OCI-LY7 (cell line): ENCODE measurements around the gene SHH. TPM values are rescaled to one million over a fixed set of nuclear protein-coding genes. Genes with fewer than 3 reads are reported as not detected.

Experiments
- BruUV-seq: library from RNA; stranded (reverse); fragments of 400-500 nt; replicated peaks from 2 replicates; lab custom pipeline; 2021; lab: Mats Ljungman, UMichigan
- CTCF ChIA-PET: fragments of 300-600 bp; sonication (Branson Sonifier 250); formaldehyde crosslinking; loops from one replicate; lab custom pipeline; 2022; ENCODE audit warnings: antibody characterized with exemption; ENCODE audit not compliant: unreplicated experiment; lab: Charles Lee
- POLR2A ChIA-PET: fragments of 300-600 bp; sonication (Branson Sonifier 250); formaldehyde crosslinking; loops from one replicate; lab custom pipeline; 2022; ENCODE audit warnings: antibody characterized with exemption; lab: Charles Lee
- DNase-seq: peaks from one replicate; pipeline ENCODE4 v3.0.0-alpha.2; 2015; ENCODE audit warnings: low spot score
- H2AFZ ChIP-seq: fragments of 200-600 bp; sonication (generic), shearing (Covaris generic); 2 replicates; pipeline ENCODE4 v1.6.1; 2014; ENCODE audit warnings: mild to moderate bottlenecking, antibody characterized with exemption, low read length, moderate library complexity
- H3K27ac ChIP-seq: fragments of 200-600 bp; sonication (generic); 2 replicates; pipeline ENCODE4 v1.5.1; 2014; ENCODE audit warnings: mixed run types, low read depth, mild to moderate bottlenecking, moderate library complexity, low read length, inconsistent platforms; ENCODE audit not compliant: poor library complexity, severe bottlenecking
- H3K36me3 ChIP-seq: fragments of 200-600 bp; sonication (generic); 2 replicates; pipeline ENCODE4 v1.6.1; 2014; ENCODE audit warnings: mild to moderate bottlenecking, antibody characterized with exemption, low read length, moderate library complexity, mixed read lengths; ENCODE audit not compliant: insufficient read depth
- H3K4me1 ChIP-seq: fragments of 200-600 bp; sonication (generic); 2 replicates; pipeline ENCODE4 v1.5.1; 2014; ENCODE audit warnings: mild to moderate bottlenecking, low read length; ENCODE audit not compliant: insufficient read depth, poor library complexity, severe bottlenecking
- H3K4me2 ChIP-seq: fragments of 200-600 bp; sonication (generic); 2 replicates; pipeline ENCODE4 v1.6.1; 2014; ENCODE audit warnings: mild to moderate bottlenecking, low read length
- H3K4me3 ChIP-seq: fragments of 200-600 bp; sonication (generic); 2 replicates; pipeline ENCODE4 v1.5.1; 2014; ENCODE audit warnings: mild to moderate bottlenecking, low read depth, low read length; ENCODE audit not compliant: poor library complexity, severe bottlenecking
- H3K79me2 ChIP-seq: fragments of 200-600 bp; sonication (generic); 2 replicates; pipeline ENCODE4 v1.6.1; 2016; ENCODE audit warnings: low read depth, mild to moderate bottlenecking, low read length, moderate library complexity, mixed read lengths; ENCODE audit not compliant: insufficient read depth
- H3K9me2 ChIP-seq: fragments of 200-600 bp; sonication (generic); 2 replicates; pipeline ENCODE4 v1.6.1; 2016; ENCODE audit warnings: mild to moderate bottlenecking, low read length, mixed read lengths; ENCODE audit not compliant: insufficient read depth
- H3K9me3 ChIP-seq: fragments of 200-600 bp; sonication (generic); 2 replicates; pipeline ENCODE4 v1.6.1; 2014; ENCODE audit warnings: mild to moderate bottlenecking, mixed run types, low read length, mixed read lengths
- H4K20me1 ChIP-seq: fragments of 200-600 bp; sonication (generic); 2 replicates; pipeline ENCODE4 v1.6.1; 2014; ENCODE audit warnings: mild to moderate bottlenecking, antibody characterized with exemption, low read length, moderate library complexity, mixed read lengths; ENCODE audit not compliant: insufficient read depth
- EZH2phosphoT487 ChIP-seq: fragments of 200-600 bp; sonication (generic); IDR thresholded peaks from 2 replicates; pipeline ENCODE4 v1.6.1; 2018; ENCODE audit warnings: low read depth, borderline replicate concordance, mild to moderate bottlenecking, mixed run types, antibody characterized with exemption, low read length, moderate library complexity, mixed read lengths
- intact Hi-C: fragments of 100-400 bp; cut with micrococcal nuclease; formaldehyde crosslinking; loops from one replicate; pipeline ENCODE4 v1.10.0; 2022; ENCODE audit not compliant: unreplicated experiment
- total RNA-seq, 2 experiments: library from RNA; depleted of rRNA in 1 of 2; stranded (reverse); fragments of >200 nt in 1 of 2; shearing (Covaris generic) in 1 of 2; gene quantifications; 2 replicates each; pipeline ENCODE4 v1.2.3, GENCODE V29; 2014 to 2022
- TF ChIP-seq, protein P1 (sequence below): fragments of 200-600 bp; sonication (generic); conservative IDR thresholded peaks from 2 replicates; pipeline ENCODE4 v1.5.1; 2014; ENCODE audit warnings: mild to moderate bottlenecking, antibody characterized with exemption, low read length, moderate library complexity, mixed read lengths

The SHH gene
- total RNA-seq, 2 experiments from 2014 or later, result not detected

DNA sequence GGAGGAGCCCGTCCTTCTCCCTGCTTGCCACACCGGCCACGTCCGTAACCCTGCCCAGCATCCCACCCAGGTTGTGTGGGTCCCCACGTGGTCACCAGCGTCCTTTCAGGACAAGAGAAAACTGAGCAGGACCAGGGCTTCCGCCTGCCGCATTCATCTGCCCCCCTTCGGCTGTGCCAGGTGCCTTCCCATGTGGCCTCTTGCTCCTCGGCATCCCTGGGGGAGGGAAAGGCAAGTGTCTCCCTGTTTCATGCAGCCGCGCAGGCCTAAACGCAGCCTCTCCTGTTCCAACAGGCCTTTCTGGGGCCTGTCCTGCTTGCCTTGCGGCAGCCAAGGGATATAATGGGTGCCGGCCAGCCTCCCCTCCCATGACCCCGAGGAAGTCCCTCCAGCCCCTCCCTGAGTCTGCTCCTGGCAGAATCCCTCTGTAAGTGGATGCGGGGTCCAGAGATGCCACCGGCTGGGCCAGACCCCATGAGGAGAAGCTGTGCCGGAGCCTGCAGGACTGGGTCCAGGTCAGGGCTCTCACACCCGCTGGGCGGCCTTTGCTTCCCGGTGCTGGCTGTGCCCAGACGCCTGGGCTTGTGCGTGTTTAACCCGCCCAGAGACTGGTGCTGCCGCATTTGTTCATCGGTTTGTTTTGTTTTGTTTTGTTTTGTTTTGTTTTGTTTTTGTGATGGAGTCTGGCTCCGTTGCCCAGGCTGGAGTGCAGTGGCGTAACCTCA lies 23.1 kb downstream of the SHH start:
- Histone ChIP-seq H3K4me1 (no peaks in the 10 kb centered on the region), H3K79me2 (no peaks in the 10 kb centered on the region), H3K27ac (no peak overlapping the region), H2AFZ (no peak overlapping the region), H3K4me3 (no peak overlapping the region), H3K9me2 (no peaks in the 10 kb centered on the region), H3K36me3 (0 out of 2 replicates have a peak, but pooled peaks cover 5% of the 10 kb centered on the region), H3K4me2 (no peak overlapping the region), H3K9me3 (no peaks in the 10 kb centered on the region), H4K20me1 (no peaks in the 10 kb centered on the region)
- no peak for DNase-seq
- no TSS peak for BruUV-seq
- ChIA-PET POLR2A (no interaction called here), CTCF (no interaction called here)
- TF ChIP-seq, protein P1, sequence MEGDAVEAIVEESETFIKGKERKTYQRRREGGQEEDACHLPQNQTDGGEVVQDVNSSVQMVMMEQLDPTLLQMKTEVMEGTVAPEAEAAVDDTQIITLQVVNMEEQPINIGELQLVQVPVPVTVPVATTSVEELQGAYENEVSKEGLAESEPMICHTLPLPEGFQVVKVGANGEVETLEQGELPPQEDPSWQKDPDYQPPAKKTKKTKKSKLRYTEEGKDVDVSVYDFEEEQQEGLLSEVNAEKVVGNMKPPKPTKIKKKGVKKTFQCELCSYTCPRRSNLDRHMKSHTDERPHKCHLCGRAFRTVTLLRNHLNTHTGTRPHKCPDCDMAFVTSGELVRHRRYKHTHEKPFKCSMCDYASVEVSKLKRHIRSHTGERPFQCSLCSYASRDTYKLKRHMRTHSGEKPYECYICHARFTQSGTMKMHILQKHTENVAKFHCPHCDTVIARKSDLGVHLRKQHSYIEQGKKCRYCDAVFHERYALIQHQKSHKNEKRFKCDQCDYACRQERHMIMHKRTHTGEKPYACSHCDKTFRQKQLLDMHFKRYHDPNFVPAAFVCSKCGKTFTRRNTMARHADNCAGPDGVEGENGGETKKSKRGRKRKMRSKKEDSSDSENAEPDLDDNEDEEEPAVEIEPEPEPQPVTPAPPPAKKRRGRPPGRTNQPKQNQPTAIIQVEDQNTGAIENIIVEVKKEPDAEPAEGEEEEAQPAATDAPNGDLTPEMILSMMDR, result no peak
- no peak for TF ChIP-seq EZH2phosphoT487
- intact Hi-C loops, result no loop called here

DNA sequence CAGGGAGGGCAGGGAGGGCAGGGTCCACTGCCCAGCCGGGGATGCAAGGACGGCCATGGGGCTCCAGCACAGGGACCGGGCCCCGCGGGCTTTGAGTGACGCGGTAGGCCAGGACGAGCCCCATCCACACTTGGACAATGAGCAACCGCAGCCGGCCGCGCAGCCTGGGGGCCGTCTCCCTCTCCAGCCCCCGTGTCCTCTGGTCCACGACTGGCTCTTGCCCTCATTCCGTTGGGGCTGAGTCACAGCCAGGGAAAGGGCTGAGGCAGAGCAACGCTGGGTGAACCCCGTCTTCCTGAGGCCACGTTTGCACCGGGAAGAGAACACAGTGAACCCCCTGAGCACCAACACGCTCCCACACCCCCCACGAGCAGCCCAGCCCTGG lies 23.7 kb downstream of the SHH start:
- intact Hi-C loops, result no loop called here
- H4K20me1 ChIP-seq, result no peaks in the 10 kb centered on the region
- H3K36me3 ChIP-seq, result peaks cover 10% of the 10 kb centered on the region
- H3K27ac ChIP-seq, result no peak overlapping the region
- H3K79me2 ChIP-seq, result no peaks in the 10 kb centered on the region
- H3K4me2 ChIP-seq, result no peak overlapping the region
- POLR2A ChIA-PET, result interaction anchor here (0.6 kb wide), 1 partner anchor 1028 kb away, joined by 4 read pairs; no protein-coding TSS in a partner anchor
- no peaks in the 10 kb centered on the region for H3K9me2 ChIP-seq
- no peak overlapping the region for H2AFZ ChIP-seq
- no peak overlapping the region for H3K4me3 ChIP-seq
- no peaks in the 10 kb centered on the region for H3K9me3 ChIP-seq
- TF ChIP-seq EZH2phosphoT487, result no peak
- TF ChIP-seq, protein P1, result no peak
- BruUV-seq, result no TSS peak
- DNase-seq, result no peak
- H3K4me1 ChIP-seq, result no peaks in the 10 kb centered on the region
- CTCF ChIA-PET, result no interaction called here

DNA sequence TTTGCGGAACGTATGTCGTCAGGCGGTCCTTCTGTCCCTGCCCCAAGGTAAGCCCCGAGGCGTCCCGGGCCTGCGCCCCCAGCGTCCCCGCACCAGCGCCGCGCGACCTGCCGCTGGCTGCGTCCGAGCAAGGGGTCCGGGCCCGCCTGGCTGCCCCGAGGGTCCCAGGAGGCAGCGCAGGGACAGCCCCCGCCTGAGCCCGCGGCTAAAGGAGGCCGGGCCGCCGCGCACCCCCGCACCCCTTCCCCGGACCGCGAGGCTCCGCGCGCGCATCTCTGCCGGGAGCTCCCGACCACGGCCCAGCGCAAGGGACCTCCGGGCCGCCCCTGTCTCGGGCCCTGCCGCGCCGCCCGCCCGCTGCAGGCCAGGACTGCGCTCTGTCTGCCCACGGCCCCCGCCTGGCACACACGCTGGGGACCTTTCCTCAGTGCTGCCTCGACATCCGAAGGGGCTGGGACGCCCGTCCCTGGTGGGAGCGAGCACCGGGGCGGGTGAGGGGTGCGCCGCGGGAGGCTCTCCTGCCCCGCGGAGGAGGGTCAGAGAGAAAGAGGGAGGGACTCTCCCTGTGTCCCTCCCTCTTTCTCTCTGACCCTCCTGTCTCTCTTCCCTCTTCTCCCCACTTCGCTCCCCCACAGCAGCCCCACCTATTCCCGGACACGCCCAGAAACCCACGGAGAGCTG lies 25.0 kb downstream of the SHH start:
- no TSS peak for BruUV-seq

More for the DNA sequence above, 25.0 kb downstream of the SHH start:
- Histone ChIP-seq H3K4me2 (no peak overlapping the region), H3K79me2 (no peaks in the 10 kb centered on the region), H3K9me2 (no peaks in the 10 kb centered on the region), H3K36me3 (peaks cover 23% of the 10 kb centered on the region), H4K20me1 (no peaks in the 10 kb centered on the region), H3K9me3 (no peaks in the 10 kb centered on the region), H2AFZ (no peak overlapping the region), H3K27ac (no peak overlapping the region), H3K4me1 (no peaks in the 10 kb centered on the region), H3K4me3 (no peak overlapping the region)
- no peak for DNase-seq
- TF ChIP-seq, protein P1, result no peak
- TF ChIP-seq EZH2phosphoT487, result no peak
- ChIA-PET POLR2A (no interaction called here), CTCF (no interaction called here)
- intact Hi-C loops, result no loop called here
